HG03196 (cell line): ENCODE data around the gene LAMTOR1.
"Not testable (repeated sequence)": the region's sequence is repeated elsewhere in the genome, so short reads cannot be mapped to it uniquely, and the experiment has no call there.

ENCODE experiments used
- ATAC-seq: cut with Tn5 transposase; IDR thresholded peaks from one replicate; pipeline ENCODE4 v1.9.1; 2021; ENCODE audit not compliant: unreplicated experiment

The LAMTOR1 gene

GRCh38 chr11:72102946-72103753 lies at the start of gene LAMTOR1:
Gene LAMTOR1, minus strand, starts transcription at chr11:72103297. Its CDS starts 73 bp downstream, at chr11:72103224.
- ATAC-seq, result peak; percentile 80

GRCh38 chr11:72150882-72151281 lies 47.8 kb upstream of the LAMTOR1 start:
- no peak for ATAC-seq

GRCh38 chr11:72146625-72147024 lies 43.5 kb upstream of the LAMTOR1 start:
- no peak for ATAC-seq

GRCh38 chr11:72144807-72145565 lies 41.9 kb upstream of the LAMTOR1 start:
- ATAC-seq, result no peak

GRCh38 chr11:72142543-72142942 lies 39.4 kb upstream of the LAMTOR1 start:
- ATAC-seq, result not testable (repeated sequence)

GRCh38 chr11:72142086-72142485 lies 39.0 kb upstream of the LAMTOR1 start:
- ATAC-seq, result not testable (repeated sequence)

GRCh38 chr11:72141066-72141465 lies 38.0 kb upstream of the LAMTOR1 start:
- no peak for ATAC-seq

GRCh38 chr11:72140661-72141060 lies 37.6 kb upstream of the LAMTOR1 start:
- no peak for ATAC-seq

- ATAC-seq, result no peak
These were observed 36.4 kb upstream of the LAMTOR1 start for GRCh38 chr11:72139500-72139899.

GRCh38 chr11:72138821-72139390 lies 35.8 kb upstream of the LAMTOR1 start:
- ATAC-seq, result no peak

GRCh38 chr11:72136684-72137262 lies 33.7 kb upstream of the LAMTOR1 start:
- no peak for ATAC-seq

- no peak for ATAC-seq
These were observed 33.0 kb upstream of the LAMTOR1 start for GRCh38 chr11:72135891-72136683.

- not testable (repeated sequence) for ATAC-seq
These were observed 32.4 kb upstream of the LAMTOR1 start, which contains the start of gene FOLR3 for GRCh38 chr11:72135473-72135872. Gene FOLR3, plus strand, starts transcription at chr11:72135725. Its CDS starts 228 bp downstream, at chr11:72135953.

- ATAC-seq, result no peak
These were observed 29.5 kb upstream of the LAMTOR1 start for GRCh38 chr11:72132646-72133045.

GRCh38 chr11:72129381-72129780 lies 26.3 kb upstream of the LAMTOR1 start:
- ATAC-seq, result no peak

GRCh38 chr11:72127923-72128322 lies 24.8 kb upstream of the LAMTOR1 start:
- no peak for ATAC-seq

GRCh38 chr11:72125956-72126355 lies 22.9 kb upstream of the LAMTOR1 start:
- no peak for ATAC-seq

- ATAC-seq, result no peak
These were observed 20.9 kb upstream of the LAMTOR1 start for GRCh38 chr11:72124046-72124445.

- ATAC-seq, result no peak
These were observed 20.1 kb upstream of the LAMTOR1 start for GRCh38 chr11:72123117-72123653.

GRCh38 chr11:72122607-72123006 lies 19.5 kb upstream of the LAMTOR1 start:
- ATAC-seq, result no peak
